Smooth muscle cell (in vitro differentiated cells): ENCODE data around the gene INTS12. TPM values are rescaled to one million over a fixed set of nuclear protein-coding genes. Genes with fewer than 3 reads are reported as not detected.

Experiments
- DNase-seq: peaks from one replicate; lab custom pipeline; 2025; ENCODE audit not compliant: unreplicated experiment; lab: John Stamatoyannopoulos, UW
- H2AFZ ChIP-seq: fragments of 200-600 bp; sonication (generic); 2 replicates; pipeline ENCODE4 v1.6.0; 2016; ENCODE audit warnings: antibody characterized with exemption, low read depth, mild to moderate bottlenecking
- H3F3A ChIP-seq: fragments of 200-600 bp; sonication (generic); 2 replicates; pipeline ENCODE4 v1.6.0; 2017; ENCODE audit warnings: antibody characterized with exemption, low read depth
- H3K27ac ChIP-seq: fragments of 200-600 bp; sonication (generic); 2 replicates; pipeline ENCODE4 v1.5.1; 2016; ENCODE audit warnings: low read depth, mild to moderate bottlenecking
- H3K27me3 ChIP-seq: fragments of 200-600 bp; sonication (generic); 2 replicates; pipeline ENCODE4 v1.6.1; 2016; ENCODE audit warnings: low read depth, mild to moderate bottlenecking
- H3K36me3 ChIP-seq: fragments of 200-600 bp; sonication (generic); 2 replicates; pipeline ENCODE4 v1.5.1; 2016; ENCODE audit warnings: low read depth
- H3K4me1 ChIP-seq: fragments of 200-600 bp; sonication (generic); 2 replicates; pipeline ENCODE4 v1.5.1; 2016; ENCODE audit warnings: low read depth
- H3K4me2 ChIP-seq: fragments of 200-600 bp; sonication (generic); 2 replicates; pipeline ENCODE4 v1.6.0; 2016; ENCODE audit warnings: mild to moderate bottlenecking
- H3K4me3 ChIP-seq: fragments of 200-600 bp; sonication (generic); 2 replicates; pipeline ENCODE4 v1.5.1; 2016; ENCODE audit warnings: mild to moderate bottlenecking
- H3K79me2 ChIP-seq: fragments of 200-600 bp; sonication (generic); 2 replicates; pipeline ENCODE4 v1.6.0; 2016; ENCODE audit warnings: low read depth, mild to moderate bottlenecking
- H3K9ac ChIP-seq: fragments of 200-600 bp; sonication (generic); 2 replicates; pipeline ENCODE4 v1.6.0; 2016; ENCODE audit warnings: low read depth
- H3K9me3 ChIP-seq: fragments of 200-600 bp; sonication (generic); replicated peaks from 2 replicates; pipeline ENCODE4 v1.5.1; 2016; ENCODE audit warnings: low read depth
- H4K20me1 ChIP-seq: fragments of 200-600 bp; sonication (generic); 2 replicates; pipeline ENCODE4 v1.6.0; 2016; ENCODE audit warnings: low read depth
- CTCF ChIP-seq: fragments of 200-600 bp; sonication (generic); IDR thresholded peaks from 2 replicates; pipeline ENCODE4 v1.5.1; 2017; ENCODE audit warnings: borderline replicate concordance, mild to moderate bottlenecking, antibody characterized with exemption; ENCODE audit not compliant: insufficient read depth, poor library complexity, severe bottlenecking
- WGBS: methylation state at CpG from one replicate; pipeline ENCODE4 v1.1.7; 2016; ENCODE audit warnings: low lambda C conversion rate; 5-methylcytosine and 5-hydroxymethylcytosine counted together
- polyA plus RNA-seq: library from polyadenylated mRNA; unstranded; fragments of >200 nt; fragmentation: Nextera tagmentation; extraction: Ambion mirVana; gene quantifications from 2 replicates; pipeline ENCODE4 v1.2.1, GENCODE V29; 2016
- total RNA-seq: library from RNA; depleted of rRNA; stranded (reverse); fragments of >200 nt; gene quantifications from 2 replicates; pipeline ENCODE4 v1.2.3, GENCODE V29; 2014

INTS12 gene
- total RNA-seq (19.1 and 29.6 TPM in 2 replicates), polyA plus RNA-seq (23.6 and 27.9 TPM in 2 replicates)

- WGBS, result under 1% methylated on average over 62 of the region's 63 CpGs
- H3K9me3 ChIP-seq, result no peaks in the 10 kb centered on the region
- H2AFZ ChIP-seq, result peak within 1 kb of the TSS; percentile 95
- no peak for TF ChIP-seq CTCF
- peak within 1 kb of the TSS; percentile 84 for H3K4me3 ChIP-seq
- H3K4me2 ChIP-seq, result peak within 1 kb of the TSS; percentile 96
- H3K27me3 ChIP-seq, result no peaks in the 10 kb centered on the region
- H3K4me1 ChIP-seq, result peaks cover 17% of the 10 kb centered on the region
- H3K9ac ChIP-seq, result peak within 1 kb of the TSS; percentile 90
- no peaks in the 10 kb centered on the region for H4K20me1 ChIP-seq
- H3K36me3 ChIP-seq, result no peaks in the 10 kb centered on the region
- H3K79me2 ChIP-seq, result peaks cover 59% of the 10 kb centered on the region
- no peaks in the 10 kb centered on the region for H3F3A ChIP-seq
- H3K27ac ChIP-seq, result peak within 1 kb of the TSS; percentile 84
- DNase-seq, result peak; percentile 74
These were observed at the start of gene INTS12, which contains the start of gene GSTCD for GRCh38 chr4:105708181-105709080. Gene INTS12 (minus strand): TSS chr4:105708689. CDS start chr4:105700005, 8,684 bp downstream. Gene GSTCD (plus strand): TSS chr4:105708784. CDS start chr4:105717614, 8,830 bp downstream.

GRCh38 chr4:105755375-105755774, 46.9 kb upstream of the INTS12 start:
- Histone ChIP-seq H3F3A (no peaks in the 10 kb centered on the region), H3K4me3 (no peak overlapping the region), H3K9ac (no peak overlapping the region), H3K4me1 (no peaks in the 10 kb centered on the region), H3K4me2 (no peak overlapping the region), H3K27me3 (no peaks in the 10 kb centered on the region), H3K27ac (no peak overlapping the region), H2AFZ (no peak overlapping the region), H3K79me2 (no peaks in the 10 kb centered on the region), H4K20me1 (no peaks in the 10 kb centered on the region), H3K9me3 (no peaks in the 10 kb centered on the region), H3K36me3 (no peaks in the 10 kb centered on the region)
- TF ChIP-seq CTCF, result no peak
- no peak for DNase-seq

- H3K4me2 ChIP-seq, result no peak overlapping the region
- no peaks in the 10 kb centered on the region for H3K79me2 ChIP-seq
- 92% methylated on average over 1 of the region's 1 CpG for WGBS
- no peaks in the 10 kb centered on the region for H3K36me3 ChIP-seq
- no peaks in the 10 kb centered on the region for H3K4me1 ChIP-seq
- no peak overlapping the region for H3K9ac ChIP-seq
- DNase-seq, result no peak
- no peak overlapping the region for H3K4me3 ChIP-seq
- no peaks in the 10 kb centered on the region for H3K9me3 ChIP-seq
- no peaks in the 10 kb centered on the region for H3K27me3 ChIP-seq
- no peaks in the 10 kb centered on the region for H3F3A ChIP-seq
- H4K20me1 ChIP-seq, result no peaks in the 10 kb centered on the region
- H2AFZ ChIP-seq, result no peak overlapping the region
- no peak for TF ChIP-seq CTCF
- no peak overlapping the region for H3K27ac ChIP-seq
These were observed 44.9 kb upstream of the INTS12 start for GRCh38 chr4:105753361-105753760.
